ENCODE measurements around the gene C6orf89. TPM values are rescaled to one million over a fixed set of nuclear protein-coding genes. Genes with fewer than 3 reads are reported as not detected.

The C6orf89 gene
- total RNA-seq, 1 donor from 2014 or later: 57.9 TPM

DNA sequence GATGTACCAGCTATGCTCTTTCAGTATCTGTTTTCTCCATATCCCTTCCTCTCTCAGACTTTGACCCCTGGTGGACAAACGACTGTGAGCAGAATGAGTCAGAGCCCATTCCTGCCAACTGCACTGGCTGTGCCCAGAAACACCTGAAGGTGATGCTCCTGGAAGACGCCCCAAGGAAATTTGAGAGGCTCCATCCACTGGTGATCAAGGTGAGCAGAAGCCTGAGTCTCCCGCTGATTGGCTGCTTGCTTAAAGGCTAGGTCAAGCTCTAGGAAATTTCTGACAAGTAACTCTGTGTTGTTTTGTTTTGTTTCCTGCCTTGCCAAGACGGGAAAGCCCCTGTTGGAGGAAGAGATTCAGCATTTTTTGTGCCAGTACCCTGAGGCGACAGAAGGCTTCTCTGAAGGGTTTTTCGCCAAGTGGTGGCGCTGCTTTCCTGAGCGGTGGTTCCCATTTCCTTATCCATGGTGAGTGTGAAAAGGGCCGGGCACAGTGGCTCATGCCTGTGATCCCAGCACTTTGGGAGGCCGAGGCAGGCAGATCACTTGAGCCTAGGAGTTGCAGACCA lies 28.6 kb downstream of the C6orf89 start:
- H3K4me1 ChIP-seq: peaks cover 30% of the 10 kb centered on the region
- intact Hi-C loops (cut with DNase I): loop anchor here (5.0 kb wide), 1 partner anchor 73 kb away; the partner anchor contains the start of gene MTCH1
- H3K9me3 ChIP-seq: no peaks in the 10 kb centered on the region
- DNase-seq: no peak
- TF ChIP-seq, protein P1, sequence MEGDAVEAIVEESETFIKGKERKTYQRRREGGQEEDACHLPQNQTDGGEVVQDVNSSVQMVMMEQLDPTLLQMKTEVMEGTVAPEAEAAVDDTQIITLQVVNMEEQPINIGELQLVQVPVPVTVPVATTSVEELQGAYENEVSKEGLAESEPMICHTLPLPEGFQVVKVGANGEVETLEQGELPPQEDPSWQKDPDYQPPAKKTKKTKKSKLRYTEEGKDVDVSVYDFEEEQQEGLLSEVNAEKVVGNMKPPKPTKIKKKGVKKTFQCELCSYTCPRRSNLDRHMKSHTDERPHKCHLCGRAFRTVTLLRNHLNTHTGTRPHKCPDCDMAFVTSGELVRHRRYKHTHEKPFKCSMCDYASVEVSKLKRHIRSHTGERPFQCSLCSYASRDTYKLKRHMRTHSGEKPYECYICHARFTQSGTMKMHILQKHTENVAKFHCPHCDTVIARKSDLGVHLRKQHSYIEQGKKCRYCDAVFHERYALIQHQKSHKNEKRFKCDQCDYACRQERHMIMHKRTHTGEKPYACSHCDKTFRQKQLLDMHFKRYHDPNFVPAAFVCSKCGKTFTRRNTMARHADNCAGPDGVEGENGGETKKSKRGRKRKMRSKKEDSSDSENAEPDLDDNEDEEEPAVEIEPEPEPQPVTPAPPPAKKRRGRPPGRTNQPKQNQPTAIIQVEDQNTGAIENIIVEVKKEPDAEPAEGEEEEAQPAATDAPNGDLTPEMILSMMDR (IDR thresholded peaks at IDR 0.05): no peak
- H3K36me3 ChIP-seq: peaks cover 84% of the 10 kb centered on the region
- ATAC-seq: peak; percentile 62
- H3K4me3 ChIP-seq: no peak overlapping the region
- H3K27ac ChIP-seq: peak overlapping the region; percentile 33
- no peaks in the 10 kb centered on the region for H3K27me3 ChIP-seq

DNA sequence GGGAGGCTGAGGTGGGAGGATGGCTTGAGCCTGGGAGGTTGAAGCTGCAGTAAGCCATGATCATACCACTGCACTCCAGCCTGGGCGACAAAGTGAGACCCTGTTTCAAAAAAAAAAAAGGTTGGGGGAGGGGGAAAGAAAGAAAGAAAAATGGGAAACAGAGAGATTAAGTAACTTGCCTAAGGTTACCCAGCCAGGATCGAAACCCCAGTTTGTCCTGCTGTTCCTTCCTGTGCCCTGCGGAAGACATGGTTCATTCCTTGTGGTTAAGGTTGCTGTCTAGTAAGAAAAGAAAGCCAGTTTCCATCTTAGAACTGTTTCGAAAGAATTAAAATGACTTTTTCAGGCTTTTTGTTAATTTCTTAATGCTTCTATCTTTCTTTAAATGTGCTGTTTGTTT lies 29.8 kb downstream of the C6orf89 start:
- Histone ChIP-seq H3K36me3 (peaks cover 87% of the 10 kb centered on the region), H3K27ac (no peak overlapping the region), H3K9me3 (no peaks in the 10 kb centered on the region), H3K4me3 (no peak overlapping the region), H3K27me3 (no peaks in the 10 kb centered on the region), H3K4me1 (peaks cover 39% of the 10 kb centered on the region)
- TF ChIP-seq, protein P1 (IDR thresholded peaks at IDR 0.05): no peak
- intact Hi-C loops (cut with DNase I): no loop called here
- ATAC-seq: no peak
- DNase-seq: no peak

DNA sequence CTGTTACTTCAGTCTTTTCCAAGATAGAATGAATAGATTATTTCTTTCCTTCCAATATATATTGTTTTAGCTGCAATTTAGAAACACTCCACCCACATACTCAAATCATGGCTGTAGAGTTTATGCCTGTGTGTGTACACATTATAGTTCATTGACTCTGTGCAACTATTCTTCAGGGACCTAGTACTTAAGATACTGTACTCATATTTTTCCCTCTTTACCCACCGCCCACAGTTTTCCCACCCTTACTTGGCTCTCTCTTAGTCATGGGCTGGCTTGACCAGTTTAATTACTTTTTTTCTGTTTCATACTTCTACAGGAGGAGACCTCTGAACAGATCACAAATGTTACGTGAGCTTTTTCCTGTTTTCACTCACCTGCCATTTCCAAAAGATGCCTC lies 30.4 kb downstream of the C6orf89 start:
- Histone ChIP-seq H3K27me3 (no peaks in the 10 kb centered on the region), H3K27ac (peak overlapping the region; percentile 14), H3K4me3 (no peak overlapping the region), H3K9me3 (no peaks in the 10 kb centered on the region), H3K36me3 (peaks cover 86% of the 10 kb centered on the region), H3K4me1 (peaks cover 43% of the 10 kb centered on the region)
- TF ChIP-seq, protein P1 (IDR thresholded peaks at IDR 0.05): no peak
- ATAC-seq (no peak), DNase-seq (no peak)
- intact Hi-C loops (cut with DNase I): no loop called here

DNA sequence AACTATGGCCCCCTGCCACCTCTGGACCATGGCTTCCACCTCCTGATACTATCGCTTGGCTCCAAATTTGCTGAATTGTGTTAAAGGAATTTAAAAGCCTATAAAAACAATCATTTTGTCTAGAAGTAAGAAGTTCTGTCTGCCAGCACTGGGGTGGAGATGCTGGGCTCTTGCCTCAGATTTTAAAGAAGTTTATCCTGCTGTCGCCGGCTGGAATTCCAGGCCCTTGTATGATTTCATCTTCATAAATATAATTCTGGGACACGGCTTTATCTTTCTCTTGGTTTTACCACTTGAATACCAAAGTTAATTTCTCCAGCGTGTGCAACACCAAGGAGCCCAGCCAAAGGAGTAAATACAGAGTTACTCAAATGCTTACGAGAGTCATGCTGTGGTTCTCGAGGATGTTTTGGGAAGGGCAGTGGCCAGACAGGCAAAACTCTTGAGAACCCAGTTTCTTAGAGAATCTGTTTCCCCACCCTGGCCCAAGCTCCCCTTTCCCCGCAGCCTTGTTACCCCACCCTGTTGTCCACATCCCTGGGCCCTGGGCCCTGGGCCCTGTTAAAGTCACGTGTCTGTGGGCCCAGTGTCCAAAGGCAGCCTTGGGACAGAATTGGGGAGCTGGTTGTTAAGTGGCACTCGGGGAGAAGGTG lies 31.9 kb downstream of the C6orf89 start:
- Histone ChIP-seq H3K27ac (peak overlapping the region; percentile 68), H3K4me1 (peaks cover 41% of the 10 kb centered on the region), H3K4me3 (no peak overlapping the region), H3K27me3 (no peaks in the 10 kb centered on the region), H3K36me3 (peaks cover 75% of the 10 kb centered on the region), H3K9me3 (no peaks in the 10 kb centered on the region)
- intact Hi-C loops (cut with DNase I): no loop called here
- TF ChIP-seq, protein P1 (IDR thresholded peaks at IDR 0.05): no peak
- peak; percentile 68 for DNase-seq
- ATAC-seq: peak; percentile 68

DNA sequence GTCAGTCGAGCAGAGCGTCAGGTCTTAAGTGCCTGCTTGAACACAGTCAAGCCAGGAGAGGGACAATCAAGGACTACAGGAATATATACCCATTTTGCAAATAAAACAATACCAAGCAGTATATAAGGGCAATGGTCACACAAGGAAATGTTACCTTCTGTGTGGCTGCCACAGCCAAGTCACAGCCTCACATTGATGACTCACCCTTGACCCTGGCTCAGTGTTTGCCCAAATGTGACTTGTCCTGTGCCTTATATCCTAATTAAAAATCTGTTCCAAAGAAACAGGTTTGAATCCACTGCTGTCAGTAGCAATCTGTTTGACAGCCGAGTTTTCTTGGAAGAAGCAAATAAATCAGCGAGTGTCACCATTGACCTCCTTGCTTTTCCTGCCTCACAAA lies 34.3 kb downstream of the C6orf89 start:
- no peaks in the 10 kb centered on the region for H3K9me3 ChIP-seq
- intact Hi-C loops (cut with DNase I): no loop called here
- H3K36me3 ChIP-seq: peaks cover 73% of the 10 kb centered on the region
- TF ChIP-seq, protein P1 (IDR thresholded peaks at IDR 0.05): no peak
- ATAC-seq (no peak), DNase-seq (no peak)
- no peak overlapping the region for H3K4me3 ChIP-seq
- H3K27me3 ChIP-seq: no peaks in the 10 kb centered on the region
- H3K4me1 ChIP-seq: peaks cover 41% of the 10 kb centered on the region
- peak overlapping the region; percentile 47 for H3K27ac ChIP-seq

Data from upper lobe of right lung (tissue), 1 donor.